Fibroblast of peridontal ligament (primary cell): ENCODE results near the gene SLC8A1.

Source experiments
- DNase-seq: peaks from one replicate; pipeline ENCODE4 v3.0.0-alpha.2; 2010; ENCODE audit errors: extremely low read depth

Gene SLC8A1

GRCh38 chr2:40355451-40355850 is 96.4 kb downstream of the SLC8A1 start:
- DNase-seq = no peak

DNA sequence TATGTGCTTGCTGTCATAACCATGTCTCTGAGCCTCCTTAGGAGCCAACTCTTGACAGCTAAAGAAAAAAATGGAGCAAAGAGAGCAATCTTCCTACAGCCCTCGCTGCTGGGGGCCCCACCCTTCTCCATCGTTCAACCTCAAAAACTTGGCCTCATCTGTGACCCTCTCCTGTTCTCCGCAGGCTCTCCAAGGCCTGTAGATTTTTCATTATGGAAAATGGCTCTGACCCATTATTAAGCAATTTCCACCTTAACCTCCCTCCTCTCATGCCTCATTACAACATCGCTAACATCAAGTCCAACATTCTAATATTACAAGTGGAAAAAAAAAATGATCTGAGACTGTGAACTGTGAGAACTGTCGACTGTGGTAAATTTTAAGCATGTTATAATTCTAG is 98.7 kb downstream of the SLC8A1 start:
- no peak for DNase-seq

- DNase-seq = no peak
Measured at GRCh38 chr2:40352703-40353099, 99.2 kb downstream of the SLC8A1 start.

- peak; percentile 73 for DNase-seq
Measured at GRCh38 chr2:40352041-40352702, 99.7 kb downstream of the SLC8A1 start.

DNA sequence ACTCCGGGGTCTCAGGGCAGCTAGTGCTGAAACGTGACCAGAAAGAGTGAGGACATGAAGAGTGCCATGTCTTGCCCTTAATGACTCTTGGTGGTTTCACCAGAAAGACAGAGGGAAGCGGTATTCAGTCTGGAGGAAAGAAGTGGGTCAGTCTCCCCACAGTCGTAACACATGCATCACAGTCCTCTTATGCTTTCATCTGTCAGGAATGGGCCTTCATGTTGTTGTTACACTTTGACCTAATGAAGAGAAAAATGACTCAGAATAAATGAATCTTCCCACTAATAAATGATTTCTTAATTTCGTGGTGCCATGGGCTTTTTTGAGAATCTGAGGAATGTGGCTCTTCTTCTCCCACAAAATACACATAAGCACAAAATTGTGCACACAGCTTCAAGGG is 103.2 kb downstream of the SLC8A1 start:
- no peak for DNase-seq

DNA sequence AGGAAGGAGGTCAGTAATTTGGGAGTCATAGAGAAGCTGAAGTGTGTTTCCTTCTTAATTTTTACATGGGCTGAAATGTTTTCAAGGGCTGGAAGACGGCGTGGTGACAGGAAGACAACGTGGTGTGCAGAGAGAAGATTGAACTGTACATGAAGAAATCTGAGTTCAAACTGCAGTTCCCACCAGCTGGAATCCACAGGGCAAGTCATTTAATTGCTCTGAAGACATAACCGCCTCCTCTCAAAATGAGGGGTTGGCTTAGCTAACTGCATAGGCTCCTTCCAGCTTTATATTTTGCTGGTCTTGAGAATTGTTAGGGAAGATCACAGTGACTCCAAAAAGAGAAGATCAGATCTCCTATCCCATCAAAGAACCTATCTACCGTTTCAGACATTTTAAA is 103.9 kb downstream of the SLC8A1 start:
- no peak for DNase-seq

DNA sequence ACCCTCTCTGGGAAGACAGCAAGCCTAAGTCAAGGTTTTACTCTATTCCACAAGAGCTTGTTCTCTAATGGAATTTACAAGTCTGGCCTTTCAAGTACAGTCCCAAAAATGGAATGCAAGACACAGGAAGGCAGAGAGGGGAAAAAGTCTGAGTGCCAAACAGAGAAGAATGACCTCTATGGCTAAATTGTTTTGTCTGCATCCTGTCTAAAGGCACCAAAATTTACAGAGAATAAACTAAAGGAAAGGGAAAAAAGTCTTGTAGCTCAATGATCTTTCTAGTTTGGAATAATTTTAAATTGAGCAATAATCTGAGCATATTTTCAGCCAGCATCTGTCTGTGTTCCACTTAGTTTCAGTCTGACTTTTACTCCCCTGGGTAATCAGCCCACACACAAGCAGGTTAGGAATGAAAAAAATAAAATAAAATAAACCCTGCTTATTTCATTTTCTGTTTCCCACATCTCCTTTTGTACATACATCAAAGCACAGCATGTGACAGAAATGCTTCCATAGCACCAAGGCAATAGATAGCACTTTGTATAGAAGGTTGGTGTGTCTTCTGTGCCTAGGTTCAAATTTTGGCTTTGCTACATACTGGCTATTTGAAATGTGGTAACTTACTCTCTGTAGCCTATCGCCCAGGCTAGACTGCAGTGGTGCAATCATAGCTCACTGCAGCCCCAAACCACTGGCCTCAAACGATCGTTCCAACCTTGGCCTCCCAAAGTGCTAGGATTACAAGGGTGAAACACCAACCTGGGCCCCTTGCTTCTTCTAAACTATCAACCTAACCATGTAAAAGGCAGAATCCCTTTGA is 105.1 kb downstream of the SLC8A1 start:
- peak; percentile 79 for DNase-seq

DNA sequence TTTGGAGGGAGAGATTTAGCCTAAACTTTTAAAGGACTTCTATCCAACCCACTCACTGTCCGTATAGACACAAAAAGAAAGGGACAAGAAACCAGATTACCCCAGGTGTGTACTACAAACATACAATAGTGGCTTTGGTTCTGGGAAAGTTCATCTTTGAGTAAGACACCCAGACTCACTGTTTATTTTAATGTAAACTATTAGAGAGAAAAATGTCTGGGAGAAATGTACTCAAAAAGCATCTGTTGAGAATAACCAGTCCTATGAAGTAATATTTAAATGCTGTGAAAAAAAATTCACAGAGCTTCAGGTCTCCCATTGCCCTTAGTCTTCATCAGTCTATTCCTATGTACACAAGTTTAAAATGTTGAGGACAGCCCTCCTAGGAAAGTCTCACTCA is 107.5 kb downstream of the SLC8A1 start:
- no peak for DNase-seq

DNA sequence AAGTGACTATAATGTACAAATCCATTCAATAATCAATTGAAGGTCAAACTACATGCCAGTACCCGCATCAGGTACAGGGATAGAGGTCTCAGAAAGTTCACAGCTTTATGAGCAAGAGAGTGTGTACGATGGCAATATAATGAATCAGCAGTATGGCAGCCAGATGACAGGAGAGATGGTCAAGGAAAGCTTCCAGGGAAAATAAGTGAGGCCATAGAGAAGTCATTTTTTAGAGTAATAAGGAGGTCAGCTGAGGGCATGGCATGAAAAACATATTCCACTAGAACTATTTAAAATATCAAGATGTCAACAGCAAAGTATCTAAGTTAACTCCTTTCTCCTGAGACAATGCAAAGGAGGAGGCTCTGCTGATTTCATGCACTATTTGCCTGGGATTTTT is 108.0 kb downstream of the SLC8A1 start:
- peak; percentile 81 for DNase-seq

- peak; percentile 41 for DNase-seq
Measured at GRCh38 chr2:40341198-40341597, 110.7 kb downstream of the SLC8A1 start.

DNA sequence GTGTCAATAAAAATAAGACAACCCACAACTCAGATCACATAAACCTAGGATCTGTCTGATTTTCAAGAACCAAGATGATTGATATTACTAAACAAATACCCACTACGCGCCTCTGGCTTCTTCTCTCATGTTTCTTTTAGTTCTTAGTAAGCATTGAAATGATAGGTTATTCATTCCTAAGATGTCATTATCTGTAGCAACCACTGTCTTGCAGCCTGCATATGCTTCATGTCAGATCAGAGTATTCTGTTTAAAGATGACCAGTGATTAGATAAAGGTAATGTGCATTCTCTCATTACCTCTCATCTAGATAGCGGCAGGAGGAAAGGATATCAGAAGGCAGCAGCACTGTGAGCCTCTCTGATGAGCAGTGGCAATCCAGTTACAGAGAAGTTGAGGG is 112.9 kb downstream of the SLC8A1 start:
- no peak for DNase-seq

DNA sequence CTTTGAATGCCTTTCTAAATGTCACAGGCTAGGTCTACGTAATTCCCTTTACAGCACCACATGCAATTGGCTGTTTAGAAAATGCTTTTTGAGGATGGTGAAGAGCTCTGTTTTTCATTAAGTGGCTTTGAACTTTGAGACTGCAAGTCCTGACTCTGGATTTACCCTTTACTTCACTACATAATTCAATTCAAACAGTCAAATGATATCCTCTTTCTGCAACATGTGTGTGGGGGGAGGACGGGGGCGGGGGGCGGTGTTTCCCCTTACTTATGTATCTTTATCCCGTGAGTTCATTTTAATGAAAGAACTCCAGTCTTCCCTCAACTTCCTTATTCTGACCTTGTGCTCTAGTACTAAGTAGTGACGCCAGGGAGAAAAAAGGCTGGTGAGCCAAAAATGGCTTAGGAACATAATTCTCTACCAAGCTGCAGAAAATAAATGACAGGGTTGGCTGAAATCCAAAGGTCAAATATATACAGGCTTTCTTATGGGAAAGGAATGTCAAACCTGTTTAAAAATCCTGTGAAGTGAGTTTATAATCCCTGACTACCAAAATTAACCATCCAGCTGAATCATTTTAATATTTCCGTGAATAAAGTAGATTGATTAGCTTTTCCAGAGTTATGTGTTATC is 119.6 kb downstream of the SLC8A1 start:
- DNase-seq = peak; percentile 94

GRCh38 chr2:40330096-40330495 is 121.8 kb downstream of the SLC8A1 start:
- DNase-seq = no peak

DNA sequence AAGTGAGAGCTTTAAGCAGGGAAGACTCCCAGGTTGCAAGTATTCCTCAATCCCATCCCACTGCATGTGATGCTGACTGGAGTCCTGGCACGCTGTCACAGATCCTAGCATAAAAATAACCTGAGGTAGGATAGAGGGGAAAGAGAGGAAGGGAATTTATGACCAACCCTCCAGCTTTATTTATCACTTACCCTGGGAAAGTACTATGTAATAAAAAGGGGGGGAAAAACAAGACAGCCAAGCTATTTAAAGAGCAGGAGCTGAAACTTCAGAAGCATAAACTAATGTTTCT is 122.2 kb downstream of the SLC8A1 start:
- DNase-seq = no peak

DNA sequence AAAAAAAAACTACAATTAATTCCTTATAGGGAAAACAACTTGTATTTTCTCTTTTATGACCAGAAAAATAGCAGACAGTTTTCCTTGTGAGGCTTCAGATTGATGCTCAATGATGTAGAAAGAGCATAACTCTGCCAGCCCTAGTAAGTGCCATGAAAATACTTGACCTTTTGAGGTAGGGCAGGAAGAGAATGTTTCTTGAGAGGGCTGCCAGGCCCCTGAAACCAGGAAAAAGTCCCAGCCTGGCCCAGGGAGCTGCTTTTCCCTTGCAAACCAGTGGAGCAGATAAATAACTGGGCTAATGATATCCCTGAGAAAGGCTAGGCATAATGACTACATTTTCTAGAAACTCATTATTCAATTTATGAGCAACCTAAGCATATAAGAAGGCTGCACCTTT is 126.8 kb downstream of the SLC8A1 start:
- no peak for DNase-seq

- DNase-seq = no peak
Measured at GRCh38 chr2:40324656-40325055, 127.2 kb downstream of the SLC8A1 start.

GRCh38 chr2:40321822-40322221 is 130.1 kb downstream of the SLC8A1 start:
- DNase-seq = no peak

- no peak for DNase-seq
Measured at GRCh38 chr2:40321016-40321623, 130.8 kb downstream of the SLC8A1 start.

GRCh38 chr2:40318921-40319320 is 133.0 kb downstream of the SLC8A1 start:
- no peak for DNase-seq

DNA sequence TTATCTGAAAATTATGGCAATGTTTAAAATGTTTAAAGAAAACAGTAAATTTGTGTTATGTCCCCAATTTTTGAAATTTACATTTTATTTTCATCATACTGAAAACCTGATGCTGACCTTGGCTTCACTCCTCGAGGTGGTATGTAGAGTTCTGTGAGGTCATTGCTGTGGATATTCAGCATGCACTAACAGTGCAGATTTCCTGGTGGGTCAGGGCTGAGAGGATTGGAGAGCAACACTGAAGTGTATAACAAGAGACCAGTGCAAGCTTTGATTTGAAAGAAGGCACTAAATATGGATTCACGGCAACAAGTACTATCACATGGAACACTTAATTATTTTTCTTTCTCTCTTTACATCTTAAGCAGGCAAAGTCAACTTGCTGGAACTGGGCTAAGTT is 134.1 kb downstream of the SLC8A1 start:
- DNase-seq = no peak

- DNase-seq = peak; percentile 41
Measured at GRCh38 chr2:40317046-40317445, 134.8 kb downstream of the SLC8A1 start.

DNA sequence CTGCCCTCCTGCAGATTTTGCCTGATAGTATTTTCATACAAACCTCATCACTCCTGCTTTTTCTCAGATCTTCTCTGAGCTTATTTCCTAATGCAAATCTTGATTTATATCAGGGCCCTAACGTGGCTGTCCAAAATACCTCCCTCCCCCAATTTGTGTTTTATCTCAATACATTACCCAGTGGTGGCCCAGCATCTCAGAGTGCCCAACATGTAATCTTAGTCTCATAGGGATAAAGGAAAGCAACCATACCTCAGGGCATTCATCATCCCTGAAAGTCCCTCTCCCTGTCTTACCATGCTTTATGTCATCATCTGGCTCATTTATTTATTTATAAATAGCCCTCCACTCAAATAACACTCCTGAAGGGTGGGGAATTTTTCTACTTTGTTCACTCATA is 135.3 kb downstream of the SLC8A1 start:
- no peak for DNase-seq

GRCh38 chr2:40315683-40316082 is 136.2 kb downstream of the SLC8A1 start:
- DNase-seq = peak; percentile 62
